Measurements from ENCODE around the gene ATP6V1F.

The ATP6V1F gene

DNA sequence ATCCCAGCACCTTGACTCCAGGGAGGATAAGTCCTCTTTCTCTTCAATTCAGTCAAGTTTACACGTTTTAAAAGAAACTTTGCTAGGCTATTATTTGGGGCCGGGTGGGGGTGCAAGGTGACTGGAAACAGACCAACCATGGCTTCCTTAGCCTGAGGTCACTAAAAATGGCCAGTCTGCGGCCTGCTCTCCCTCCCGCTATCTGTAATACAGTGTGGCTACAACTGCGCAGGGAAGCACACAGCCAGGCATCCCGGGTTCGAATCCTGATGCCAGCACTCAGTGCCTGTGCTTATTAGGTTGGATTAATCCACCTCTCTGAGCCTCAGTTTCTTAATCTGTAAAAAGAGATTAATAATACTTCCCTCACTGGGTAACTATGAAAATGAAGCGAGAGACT lies 19.5 kb downstream of the ATP6V1F start:
- DNase-seq (ENCODE audit: low read depth): no peak

DNA sequence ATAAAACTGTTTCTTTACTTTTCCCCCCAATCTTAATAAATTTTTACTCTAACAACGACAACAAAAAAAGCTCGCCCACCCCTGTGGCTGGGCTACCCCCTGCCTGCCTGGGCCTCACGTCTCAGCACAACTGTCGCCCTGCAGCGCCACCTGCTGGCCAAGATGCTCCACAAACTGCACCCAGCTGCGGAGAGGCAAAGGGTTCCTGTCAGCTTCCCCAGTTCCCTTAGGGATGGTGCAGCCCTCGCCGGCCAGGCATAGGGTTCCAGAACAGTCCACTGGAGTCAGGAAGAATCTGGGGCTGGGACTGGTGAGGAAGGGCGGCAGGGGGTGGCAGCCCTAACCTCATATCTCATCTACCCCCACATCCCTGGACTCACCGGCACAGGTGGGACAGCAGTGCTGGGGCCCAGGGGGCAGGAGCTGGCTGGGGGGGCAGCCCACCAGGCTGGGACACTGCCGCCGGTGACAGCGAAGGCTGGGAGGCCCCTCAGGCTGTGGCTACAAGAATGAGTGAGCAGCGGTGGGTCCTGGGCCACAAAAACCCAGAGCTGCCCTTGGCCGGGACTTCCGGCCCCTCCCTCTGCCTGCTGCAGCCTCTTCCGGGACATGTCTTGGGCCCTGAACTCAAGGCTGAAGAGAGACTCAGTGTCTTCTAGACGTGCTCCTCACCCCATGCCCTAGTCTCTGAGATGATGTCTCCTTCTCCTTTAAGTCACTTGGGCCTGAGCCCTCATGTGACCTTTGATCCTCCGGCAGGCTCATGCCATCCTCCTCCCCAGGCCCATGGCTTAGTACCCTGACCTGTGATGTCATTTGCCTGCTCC lies 21.2 kb downstream of the ATP6V1F start:
- peak; percentile 82 for DNase-seq (ENCODE audit: low read depth)

DNA sequence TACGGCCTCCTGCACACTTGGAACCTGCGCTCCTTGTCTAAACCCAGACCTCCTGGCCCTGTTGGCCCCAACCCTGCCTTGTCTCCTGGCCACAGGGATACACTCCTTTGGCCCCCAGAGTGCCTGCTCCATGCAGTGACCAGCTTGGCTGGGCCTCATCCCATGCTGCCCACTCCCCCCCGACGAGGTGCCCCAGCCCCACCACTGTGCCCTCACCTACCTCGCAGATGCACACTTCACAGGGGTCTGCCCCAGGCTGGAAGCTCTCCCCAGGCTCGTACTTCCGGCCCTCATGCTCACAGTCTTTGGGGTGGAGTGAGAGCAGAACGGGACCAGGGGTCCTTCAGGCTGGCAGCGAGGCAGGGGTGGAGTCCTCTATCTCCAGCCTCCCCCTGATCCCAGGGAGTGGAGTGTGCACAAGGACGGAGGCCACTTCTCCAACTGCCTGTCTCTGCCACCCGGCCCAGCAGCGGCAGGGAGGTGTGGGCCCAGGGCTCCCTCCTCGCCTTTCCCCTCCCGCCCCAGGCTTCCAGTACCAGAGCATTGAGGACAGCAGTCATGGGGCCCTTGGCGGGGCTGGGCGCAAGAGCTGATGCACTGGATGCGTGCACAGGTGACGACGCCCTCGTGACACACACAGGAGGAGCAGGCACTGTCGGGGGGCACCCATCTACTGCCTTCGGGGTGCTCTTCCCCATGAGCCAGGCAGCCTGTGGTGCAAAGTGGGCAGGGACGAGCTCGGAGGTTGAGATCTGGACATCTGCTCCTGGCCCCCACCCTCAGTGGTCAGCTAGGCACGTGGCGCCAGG lies 22.1 kb downstream of the ATP6V1F start:
- no peak for DNase-seq (ENCODE audit: low read depth)

DNA sequence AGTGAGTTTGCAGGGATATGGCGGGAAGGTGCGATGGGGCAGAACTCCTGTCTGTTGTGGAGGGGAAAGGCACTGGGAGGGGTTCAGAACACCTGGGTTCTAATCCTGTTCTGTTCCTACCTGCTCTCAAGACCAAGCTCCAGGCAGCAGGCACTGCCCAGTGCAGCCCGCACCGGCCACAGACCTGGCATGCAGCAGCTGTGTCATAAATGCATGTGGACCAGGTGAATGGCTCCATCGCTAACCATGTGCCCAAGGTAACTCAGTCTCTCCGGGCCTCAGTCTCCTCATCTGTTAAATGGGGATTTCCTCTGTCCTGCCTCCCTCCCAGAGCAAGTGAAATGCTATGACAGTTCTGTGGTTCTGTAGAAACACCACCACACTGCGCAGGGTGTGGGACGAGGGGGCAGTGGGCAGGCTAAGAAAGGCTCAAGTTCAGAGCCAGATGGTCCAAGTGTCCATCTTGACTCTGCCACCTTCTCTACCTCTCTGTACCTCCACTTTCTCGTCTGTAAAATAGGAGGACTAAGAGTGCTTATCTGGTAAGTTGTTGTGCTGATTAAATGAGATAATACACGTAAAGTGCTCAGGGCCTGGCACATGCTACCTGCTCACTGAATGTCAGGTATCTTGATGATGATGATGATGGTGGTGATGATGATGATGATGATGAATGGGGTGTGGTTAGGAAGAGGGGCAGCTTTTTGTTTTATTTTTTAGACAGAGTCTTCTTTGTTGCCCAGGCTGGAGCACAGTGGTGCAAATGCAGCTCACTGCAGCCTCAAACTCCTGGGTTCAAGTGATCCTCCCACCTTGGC lies 22.9 kb downstream of the ATP6V1F start:
- no peak for DNase-seq (ENCODE audit: low read depth)

DNA sequence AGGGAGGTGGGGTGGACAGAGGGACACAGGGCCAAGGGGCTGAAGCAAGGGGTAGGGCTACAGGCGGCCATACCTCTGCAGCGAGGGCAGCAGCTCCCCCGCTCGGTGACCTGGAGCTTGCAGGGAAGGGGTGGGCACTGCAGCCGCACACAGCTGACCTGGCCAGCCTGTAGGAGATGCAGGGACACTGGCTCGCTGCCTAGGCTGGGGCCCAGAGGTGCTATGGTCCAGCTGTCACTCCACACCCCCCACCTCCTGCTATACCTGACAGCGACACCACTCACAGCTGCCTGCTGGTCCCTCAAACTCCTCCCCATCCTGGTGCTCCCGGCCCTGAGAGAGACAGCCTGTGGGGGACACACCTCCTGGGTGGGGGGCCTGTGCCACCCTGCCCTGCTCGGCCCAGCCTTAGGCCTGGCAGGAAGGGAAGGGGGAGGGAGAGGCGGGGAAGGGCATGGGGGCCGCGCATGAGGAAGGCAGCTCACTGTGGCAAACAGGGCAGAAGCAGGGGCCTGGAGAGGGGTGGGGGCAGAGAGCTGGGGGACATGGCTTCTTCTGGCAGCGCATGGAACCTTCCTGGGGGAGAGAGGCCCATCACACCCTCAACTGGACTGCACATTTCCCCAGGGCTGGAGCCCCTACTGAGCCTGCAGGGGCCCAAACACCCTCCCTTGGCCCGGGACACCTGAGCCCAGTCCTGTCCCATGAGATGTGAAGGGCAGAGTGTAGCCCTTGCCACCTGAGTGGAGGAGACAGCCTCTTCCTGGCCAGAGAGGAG lies 23.9 kb downstream of the ATP6V1F start:
- no peak for DNase-seq (ENCODE audit: low read depth)

DNA sequence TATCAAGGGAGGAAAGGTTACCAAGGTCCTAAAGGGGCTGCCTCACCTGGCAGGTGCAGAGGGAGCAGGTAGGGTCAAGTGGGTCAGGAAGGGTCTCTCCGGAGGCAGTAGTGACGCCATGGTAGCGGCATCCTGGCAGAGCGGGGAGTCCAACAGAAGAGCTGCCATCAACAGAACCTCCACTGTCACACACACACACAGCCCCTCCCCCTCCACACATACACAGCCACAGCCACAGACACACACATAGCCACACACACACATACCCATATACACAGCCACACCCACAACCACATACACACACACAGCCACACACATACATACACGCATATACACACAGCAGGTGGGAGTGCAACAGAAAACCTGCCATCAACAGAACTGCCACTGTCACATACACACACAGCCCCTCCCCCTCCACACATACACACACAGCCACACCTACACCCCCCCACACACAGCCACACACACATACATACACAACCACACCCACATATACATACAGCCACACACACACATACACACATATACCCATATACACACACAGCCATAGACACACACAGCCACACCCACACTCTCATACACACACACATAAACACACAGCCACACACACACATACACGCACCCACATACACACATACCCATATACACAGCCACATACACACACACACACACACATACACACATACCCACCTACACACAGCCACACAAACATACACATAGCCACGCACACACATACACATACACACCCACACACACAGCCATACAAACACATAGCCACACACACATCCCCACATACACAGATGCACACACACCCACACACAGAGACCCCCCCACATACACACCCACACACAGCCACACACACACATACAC lies 24.7 kb downstream of the ATP6V1F start:
- no peak for DNase-seq (ENCODE audit: low read depth)

DNA sequence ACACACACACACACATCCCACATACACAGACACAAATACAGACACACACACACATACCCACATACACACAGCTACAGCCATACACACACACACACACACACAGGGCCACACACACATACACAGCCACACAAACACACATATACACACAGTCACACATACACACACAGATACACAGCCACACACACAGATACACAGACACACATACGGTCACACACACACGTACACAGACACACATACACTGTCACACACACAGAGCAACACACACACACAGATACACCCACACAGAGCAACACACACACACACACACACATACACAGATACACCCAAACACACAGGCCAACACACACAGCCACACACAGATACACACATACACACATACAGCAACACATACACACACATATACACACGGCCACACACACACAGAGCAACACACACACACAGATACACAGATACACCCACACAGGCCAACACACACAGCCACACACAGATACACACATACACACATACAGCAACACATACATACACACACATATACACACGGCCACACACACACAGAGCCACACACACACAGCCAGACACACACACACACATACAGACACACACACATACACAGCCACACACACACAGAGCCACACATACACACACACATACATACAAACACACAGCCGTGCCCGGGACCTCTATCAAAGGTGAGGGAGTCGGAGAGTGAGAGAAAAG lies 25.5 kb downstream of the ATP6V1F start:
- no peak for DNase-seq (ENCODE audit: low read depth)

DNA sequence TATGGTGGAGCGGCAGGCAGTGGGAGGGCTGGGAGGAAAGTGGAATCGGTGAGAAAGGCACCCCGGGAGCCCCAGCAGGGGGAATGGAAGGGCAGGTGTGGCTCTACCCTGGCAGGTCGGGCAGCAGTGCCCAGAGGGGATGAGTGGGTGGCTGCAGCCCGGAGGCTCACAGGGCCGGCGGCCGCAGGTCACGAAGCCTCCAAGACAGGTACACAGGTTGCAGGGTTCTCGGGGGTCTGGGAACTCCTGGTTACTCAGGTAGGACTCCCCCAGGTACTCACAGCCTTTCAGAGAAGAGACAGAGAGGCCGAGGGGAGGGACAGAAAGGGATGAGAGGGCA lies 26.1 kb downstream of the ATP6V1F start:
- no peak for DNase-seq (ENCODE audit: low read depth)

DNA sequence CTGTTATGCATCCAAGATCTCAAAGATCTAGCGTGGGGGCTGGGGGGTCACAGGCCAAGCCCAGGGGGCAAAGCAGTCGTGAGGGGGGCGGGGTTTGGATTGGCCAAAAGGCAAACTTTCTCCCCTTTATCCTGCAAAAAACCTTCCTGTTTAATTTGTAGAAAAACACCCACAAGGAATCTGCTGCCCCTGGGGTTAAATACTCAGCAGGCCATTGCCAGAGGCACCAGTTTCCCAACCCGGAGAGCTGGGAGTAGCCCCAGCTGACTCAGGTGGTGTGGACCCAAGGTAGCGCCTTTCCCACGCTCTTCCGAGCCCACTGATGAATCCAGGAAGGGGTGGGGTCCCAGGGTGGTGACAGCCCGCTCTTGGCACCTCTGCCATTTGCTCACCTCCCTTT lies 26.5 kb downstream of the ATP6V1F start:
- DNase-seq (ENCODE audit: low read depth): no peak

DNA sequence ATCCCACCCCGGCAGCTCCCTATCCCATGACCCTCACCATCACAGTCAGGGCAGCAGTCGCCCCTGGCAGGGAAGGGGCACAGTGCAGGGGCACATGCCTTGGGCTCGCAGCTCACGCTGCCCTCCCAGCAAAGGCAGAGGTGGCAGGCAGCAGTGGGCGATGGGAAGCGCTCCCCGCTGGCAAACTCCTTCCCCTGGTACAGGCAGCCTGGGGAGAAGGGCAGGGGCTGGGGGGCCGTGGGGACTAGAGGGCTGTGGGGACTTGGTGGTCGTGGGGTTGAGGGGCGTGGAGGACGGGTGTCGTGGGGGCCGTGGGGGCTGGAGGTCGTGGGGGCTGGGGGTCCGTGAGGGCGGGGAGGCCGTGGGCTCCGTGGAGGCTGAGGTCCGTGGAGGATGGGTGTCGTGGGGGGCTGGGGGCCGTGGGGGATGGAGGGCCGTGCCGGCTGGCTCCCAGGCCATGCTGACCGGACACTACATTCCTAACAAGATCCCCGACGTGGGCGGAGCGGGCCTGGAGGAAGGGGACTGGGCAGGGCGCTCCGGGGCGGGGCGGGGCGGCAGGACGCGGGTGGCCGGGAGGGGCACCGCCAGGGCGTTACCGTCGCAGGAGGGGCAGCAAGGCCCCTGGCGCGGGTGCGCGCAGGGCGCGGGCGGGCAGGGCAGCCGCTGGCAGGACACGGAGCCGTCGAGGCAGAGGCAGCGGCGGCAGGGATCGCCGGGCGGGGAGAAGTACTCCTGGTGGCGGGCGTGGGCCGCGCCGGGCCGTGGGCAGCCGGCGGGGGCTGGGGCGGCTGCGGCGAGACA lies 27.9 kb downstream of the ATP6V1F start:
- DNase-seq (ENCODE audit: low read depth): no peak

DNA sequence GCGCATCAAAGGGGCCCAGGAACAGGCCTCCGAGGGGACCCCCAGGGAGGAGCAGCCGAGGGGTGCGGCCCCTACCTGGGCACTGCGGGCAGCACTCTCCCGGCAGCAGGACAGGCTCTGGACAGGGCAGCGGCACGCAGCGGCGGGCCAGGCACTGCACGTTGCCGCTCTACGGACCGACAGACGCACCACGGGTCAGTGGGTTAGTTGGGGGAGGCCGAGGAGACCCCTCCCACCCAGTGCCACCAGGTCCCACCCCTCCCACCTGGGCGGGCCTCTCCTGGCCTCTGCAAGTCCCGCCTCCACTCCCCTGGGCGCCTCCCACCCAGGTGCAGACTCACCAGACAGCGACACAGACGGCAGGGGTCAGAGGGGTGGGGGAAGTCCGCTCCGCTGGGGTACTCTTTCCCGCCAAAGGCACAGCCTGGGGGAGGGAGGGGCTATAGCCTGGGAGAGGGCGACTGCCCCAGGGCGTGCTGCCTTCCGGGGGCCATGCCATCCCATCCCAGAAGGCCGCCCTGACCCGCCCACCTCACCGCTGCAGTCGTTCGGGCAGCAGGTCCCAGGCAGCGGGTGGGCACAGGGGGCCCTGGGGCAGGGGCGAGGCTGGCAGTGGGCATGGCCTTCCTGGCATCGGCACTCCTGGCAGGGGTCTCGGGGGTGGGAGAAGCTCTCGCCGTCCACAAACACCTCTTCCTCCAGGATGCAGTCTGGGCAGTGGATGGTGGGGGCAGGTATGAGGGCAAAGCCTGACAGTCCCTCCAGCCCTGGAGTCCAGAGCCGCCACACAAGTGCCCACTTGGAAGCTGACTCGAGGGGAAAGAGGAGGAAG lies 28.7 kb downstream of the ATP6V1F start:
- no peak for DNase-seq (ENCODE audit: low read depth)

DNA sequence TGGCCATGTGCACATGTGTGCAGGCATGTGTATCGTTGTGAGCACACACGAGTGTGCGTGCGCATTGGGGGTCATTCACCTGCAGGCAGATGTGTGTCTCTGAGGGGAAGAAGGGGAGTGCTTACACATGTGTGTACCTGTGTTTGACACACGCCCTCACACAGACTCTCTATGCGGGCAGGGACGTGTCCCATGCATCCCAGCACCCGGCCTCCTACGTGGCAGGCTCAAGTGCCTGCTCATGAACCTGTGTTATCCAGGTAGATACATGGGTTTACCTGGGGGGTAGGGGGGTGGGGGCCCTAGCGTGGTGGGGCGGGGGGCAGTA lies 29.2 kb downstream of the ATP6V1F start:
- no peak for DNase-seq (ENCODE audit: low read depth)

DNA sequence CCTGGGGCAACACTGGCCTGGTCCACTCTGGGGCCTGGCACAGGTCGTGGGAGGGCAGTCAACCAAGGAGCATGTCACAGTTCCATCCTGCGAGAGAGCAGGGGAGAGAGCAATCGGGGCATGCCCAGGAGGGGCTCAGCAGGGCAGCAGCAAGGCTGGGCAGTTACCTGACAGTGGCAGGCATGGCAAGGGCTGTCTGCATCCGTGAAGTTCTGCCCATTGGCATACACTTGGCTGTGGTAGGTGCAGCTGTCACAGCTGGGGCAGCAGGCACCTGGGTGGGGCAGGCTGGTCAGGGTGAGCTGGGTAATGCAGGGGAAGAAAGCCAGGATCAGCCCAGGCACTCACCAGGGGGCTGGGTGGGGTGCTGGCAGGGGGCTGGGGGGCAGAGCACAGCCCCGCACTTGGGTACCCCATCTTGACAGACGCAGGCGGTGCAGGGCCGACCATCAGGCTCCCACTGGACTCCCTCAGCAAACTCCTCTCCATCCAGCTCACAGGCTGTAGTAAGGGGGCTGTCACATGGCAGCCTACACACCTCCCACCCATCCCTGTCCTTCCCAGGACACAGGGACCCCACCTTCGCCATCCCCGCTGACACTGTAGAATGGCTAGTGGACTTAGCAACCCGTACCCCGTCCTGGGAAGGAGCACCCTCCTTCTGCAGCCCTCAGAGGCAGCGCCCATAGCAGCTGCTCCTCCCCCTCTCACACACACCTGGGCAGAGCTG lies 30.0 kb downstream of the ATP6V1F start:
- DNase-seq (ENCODE audit: low read depth): no peak

DNA sequence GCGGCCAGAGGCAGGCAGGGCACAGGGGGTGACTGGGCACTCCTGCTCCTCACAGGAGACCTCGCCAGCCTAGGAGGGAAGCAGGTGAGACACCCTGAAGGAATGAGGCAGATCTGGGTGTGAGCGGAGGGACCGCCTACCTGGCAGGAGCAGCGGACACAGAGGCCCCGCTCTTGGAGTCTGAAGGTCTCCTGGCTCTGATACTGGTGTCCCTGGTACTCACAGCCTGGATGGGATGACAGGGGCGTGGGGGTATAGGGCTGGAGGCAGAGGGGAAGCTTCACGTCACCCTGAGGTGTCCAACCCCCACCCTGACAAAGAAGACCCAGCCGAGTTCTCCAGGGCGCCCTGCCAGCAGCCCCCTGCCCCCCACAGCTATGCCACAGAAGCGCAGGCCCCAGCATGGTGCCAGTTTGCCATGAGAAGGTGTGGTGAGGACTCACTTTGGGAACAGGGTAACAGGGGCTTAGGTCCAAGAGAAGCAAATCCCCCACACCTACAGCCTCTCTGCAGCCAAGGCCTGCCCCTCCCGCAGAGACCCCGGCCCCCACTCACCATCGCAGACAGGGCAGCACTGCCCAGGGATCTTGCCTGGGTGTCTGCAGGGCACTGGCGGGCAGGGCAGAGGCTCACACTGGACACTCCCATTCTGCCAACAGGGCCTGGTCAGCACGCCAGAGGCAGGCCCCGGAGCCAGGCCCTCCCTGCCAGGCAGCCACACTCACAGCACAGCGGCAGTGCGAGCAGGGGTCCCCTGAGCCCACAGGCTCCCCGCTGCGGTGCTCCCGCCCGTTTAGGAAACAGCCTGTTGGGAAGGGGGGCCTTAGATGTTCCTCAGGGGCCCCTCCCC lies 30.8 kb downstream of the ATP6V1F start:
- no peak for DNase-seq (ENCODE audit: low read depth)

DNA sequence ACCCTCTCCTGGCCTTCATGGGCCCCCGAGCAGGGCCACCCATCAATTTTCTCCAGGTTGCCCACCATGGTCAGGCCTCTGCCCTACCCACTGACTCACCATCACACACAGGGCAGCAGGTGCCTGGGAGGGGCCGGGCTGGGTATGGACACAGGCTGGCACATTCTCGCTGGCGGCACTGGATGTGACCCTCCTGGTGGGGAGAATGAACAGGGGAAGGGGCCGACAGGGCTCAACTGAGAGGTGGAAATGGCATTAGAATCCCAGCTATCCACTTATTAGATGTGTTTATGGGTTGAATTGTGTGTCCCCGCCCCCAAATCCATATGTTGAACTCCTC lies 31.4 kb downstream of the ATP6V1F start:
- DNase-seq (ENCODE audit: low read depth): no peak

DNA sequence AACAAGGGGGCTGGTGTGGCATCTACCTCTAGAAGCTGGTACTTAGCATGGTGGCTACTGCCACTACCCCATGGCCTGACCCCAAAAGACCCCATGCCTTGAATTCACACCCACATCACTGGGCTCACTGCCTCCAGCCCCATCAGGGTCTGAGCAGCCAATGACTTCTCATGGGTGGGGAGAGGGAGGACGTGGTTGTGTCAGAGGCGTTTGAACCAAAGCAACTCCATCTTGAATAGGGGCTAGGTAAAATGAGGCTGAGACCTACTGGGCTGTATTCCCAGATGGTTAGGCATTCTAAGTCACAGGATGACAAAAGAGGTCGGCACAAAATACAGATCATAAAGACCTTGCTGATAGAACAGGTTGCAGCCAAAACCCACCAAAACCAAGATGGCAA lies 32.7 kb downstream of the ATP6V1F start:
- no peak for DNase-seq (ENCODE audit: low read depth)

DNA sequence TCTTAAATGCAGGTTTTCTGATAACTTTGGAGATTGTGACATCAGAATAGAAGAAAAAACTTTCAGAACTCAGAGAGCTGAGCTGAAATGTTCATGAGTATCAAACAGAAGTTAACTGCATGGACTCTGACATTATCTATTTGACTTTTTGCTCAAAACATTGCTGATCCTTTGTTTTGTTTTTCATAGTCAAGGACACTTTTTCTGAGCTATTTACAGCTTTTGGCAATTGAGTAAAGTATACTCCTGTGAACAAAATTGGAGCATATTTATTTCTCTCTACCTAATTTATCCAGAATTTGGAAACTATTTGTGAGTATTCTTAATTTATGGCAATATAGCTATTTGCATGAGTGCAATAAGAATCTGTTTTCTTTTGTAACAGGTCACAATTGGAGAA lies 36.7 kb downstream of the ATP6V1F start:
- no peak for DNase-seq (ENCODE audit: low read depth)
